Mucosa of descending colon (tissue), 3 donors: ENCODE data around the gene NSL1. TPM values are rescaled to one million over a fixed set of nuclear protein-coding genes. Genes with fewer than 3 reads are reported as not detected.

Experiments used
- ATAC-seq: fragments of 200-7000 bp; cut with Tn5 transposase; one replicate; pipeline ENCODE4 v1.9.1; 2020; ENCODE audit warnings: mild to moderate bottlenecking, moderate library complexity
- DNase-seq, 3 donors: peaks; one replicate each; pipeline ENCODE4 v3.0.0-alpha.2; 2020
- H3K36me3 ChIP-seq: fragments of 200-600 bp; one replicate; pipeline ENCODE4 v1.8.0; 2021; ENCODE audit warnings: low read depth, mild to moderate bottlenecking
- H3K4me1 ChIP-seq: fragments of 200-600 bp; one replicate; pipeline ENCODE4 v1.8.0; 2021; ENCODE audit warnings: low read depth, mild to moderate bottlenecking
- H3K4me3 ChIP-seq: fragments of 200-600 bp; one replicate; pipeline ENCODE4 v1.8.0; 2021; ENCODE audit warnings: mild to moderate bottlenecking
- H3K9me3 ChIP-seq: fragments of 200-600 bp; one replicate; pipeline ENCODE4 v1.8.0; 2021; ENCODE audit warnings: mild to moderate bottlenecking
- CTCF ChIP-seq: fragments of 200-600 bp; IDR thresholded peaks from one replicate; pipeline ENCODE4 v1.8.0; 2022; ENCODE audit warnings: antibody characterized with exemption, mild to moderate bottlenecking
- intact Hi-C, 2 donors: fragments of 100-400 bp; cut with DNase I in 1 of 2; cut with micrococcal nuclease in 1 of 2; formaldehyde crosslinking; loops; one replicate each; pipeline versions ENCODE4 v1.11.0 to v1.11.1; 2022; cut with DNase I, micrococcal nuclease
- total RNA-seq, 3 donors: library from RNA; stranded (reverse); fragmentation: NEBNext Ultra II Directional in 2 of 3; extraction: Animal tissue kit (Norgen Biotek cat#: 25700) in 2 of 3; gene quantifications; one replicate each; pipeline versions ENCODE4 v1.2.1 to v1.2.4, GENCODE V29; 2021 to 2023
- donor health status: DM: no; HTN: no; CAD: no; lungs with moderate emphysema.
- donor health status: DM: no; HTN: no; CAD: no.
- donor health status: DM: no; HTN: yes; CAD: no.

NSL1 gene
- total RNA-seq, 3 donors from 2014 or later = 20.4 to 25.3 (median 21.5) TPM

- DNase-seq (no peak), ATAC-seq (no peak)
- intact Hi-C loops = no loop called here
- Histone ChIP-seq H3K9me3 (no peaks in the 10 kb centered on the region), H3K4me3 (no peak overlapping the region), H3K4me1 (peaks cover 12% of the 10 kb centered on the region), H3K36me3 (no peaks in the 10 kb centered on the region)
- no peak for TF ChIP-seq CTCF
Measured at GRCh38 chr1:212696721-212697331, 94.8 kb downstream of the NSL1 start.

- intact Hi-C loops = no loop called here
- TF ChIP-seq CTCF = no peak
- Histone ChIP-seq H3K9me3 (no peaks in the 10 kb centered on the region), H3K4me3 (no peak overlapping the region), H3K36me3 (no peaks in the 10 kb centered on the region), H3K4me1 (no peaks in the 10 kb centered on the region)
- ATAC-seq = no peak
- no peak for DNase-seq
Measured at GRCh38 chr1:212692774-212693644, 98.6 kb downstream of the NSL1 start.

GRCh38 chr1:212691561-212692071 is 100.0 kb downstream of the NSL1 start:
- intact Hi-C loops = no loop called here
- H3K4me1 ChIP-seq = no peaks in the 10 kb centered on the region
- no peak overlapping the region for H3K4me3 ChIP-seq
- H3K36me3 ChIP-seq = no peaks in the 10 kb centered on the region
- TF ChIP-seq CTCF = no peak
- H3K9me3 ChIP-seq = no peaks in the 10 kb centered on the region
- ATAC-seq (no peak), DNase-seq (no peak)

- no peak for DNase-seq
- no peaks in the 10 kb centered on the region for H3K36me3 ChIP-seq
- no peak for ATAC-seq
- no peak for TF ChIP-seq CTCF
- no peaks in the 10 kb centered on the region for H3K9me3 ChIP-seq
- intact Hi-C loops = no loop called here
- H3K4me1 ChIP-seq = no peaks in the 10 kb centered on the region
- no peak overlapping the region for H3K4me3 ChIP-seq
Measured at GRCh38 chr1:212690816-212691403, 100.7 kb downstream of the NSL1 start.

- H3K9me3 ChIP-seq = no peaks in the 10 kb centered on the region
- no peak overlapping the region for H3K4me3 ChIP-seq
- intact Hi-C loops = no loop called here
- no peaks in the 10 kb centered on the region for H3K4me1 ChIP-seq
- no peak for ATAC-seq
- H3K36me3 ChIP-seq = no peaks in the 10 kb centered on the region
- no peak for DNase-seq
- no peak for TF ChIP-seq CTCF
Measured at GRCh38 chr1:212689758-212690529, 101.6 kb downstream of the NSL1 start.
